ENCODE data around the gene RAG1.

DNA sequence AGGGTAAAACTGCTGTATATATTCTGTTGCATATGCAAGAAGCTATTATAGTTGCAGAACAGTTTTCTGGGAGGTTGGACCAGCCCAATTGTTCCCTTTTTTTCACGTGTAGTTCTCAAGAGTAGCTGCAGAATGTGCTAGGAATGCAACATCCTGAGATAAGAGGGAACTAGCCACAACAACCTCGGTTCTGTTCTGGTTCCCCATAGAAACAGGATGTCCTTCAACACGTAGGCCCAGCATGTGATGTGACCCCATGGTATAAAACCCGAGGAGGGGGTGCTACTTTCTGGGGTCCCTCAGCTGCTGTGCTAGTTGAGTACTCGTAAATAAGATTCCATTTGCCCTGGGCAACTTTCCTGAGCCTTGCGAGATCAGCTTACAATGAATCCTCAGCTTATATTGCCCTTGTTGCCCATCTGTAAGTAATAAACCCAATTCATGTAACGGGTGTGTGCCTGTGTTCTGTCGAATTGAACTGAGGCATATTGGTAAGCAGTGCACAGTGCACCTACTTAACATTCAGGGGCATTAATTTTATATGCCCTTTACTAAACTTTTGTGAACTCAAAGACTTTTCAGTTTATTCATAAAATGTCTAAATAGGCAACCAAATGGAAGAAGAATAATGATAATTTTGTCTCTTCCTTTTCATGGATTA, 34.7 kb upstream of the RAG1 start:
- TF ChIP-seq, protein P1, sequence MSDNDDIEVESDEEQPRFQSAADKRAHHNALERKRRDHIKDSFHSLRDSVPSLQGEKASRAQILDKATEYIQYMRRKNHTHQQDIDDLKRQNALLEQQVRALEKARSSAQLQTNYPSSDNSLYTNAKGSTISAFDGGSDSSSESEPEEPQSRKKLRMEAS (IDR thresholded peaks at IDR 0.05), result no peak
- TF ChIP-seq NFIC (IDR thresholded peaks at IDR 0.05) (no peak), EGR1 (IDR thresholded peaks at IDR 0.05) (no peak), CEBPB (IDR thresholded peaks at IDR 0.05) (no peak), TCF12 (IDR thresholded peaks at IDR 0.05; ENCODE audit: low read depth) (no peak), TAF1 (IDR thresholded peaks at IDR 0.05; ENCODE audit: low read depth) (no peak), EP300 (IDR thresholded peaks at IDR 0.05; ENCODE audit: borderline replicate concordance) (no peak), YY1 (IDR thresholded peaks at IDR 0.05; ENCODE audit: low read depth) (no peak)
- TF ChIP-seq, protein P2, sequence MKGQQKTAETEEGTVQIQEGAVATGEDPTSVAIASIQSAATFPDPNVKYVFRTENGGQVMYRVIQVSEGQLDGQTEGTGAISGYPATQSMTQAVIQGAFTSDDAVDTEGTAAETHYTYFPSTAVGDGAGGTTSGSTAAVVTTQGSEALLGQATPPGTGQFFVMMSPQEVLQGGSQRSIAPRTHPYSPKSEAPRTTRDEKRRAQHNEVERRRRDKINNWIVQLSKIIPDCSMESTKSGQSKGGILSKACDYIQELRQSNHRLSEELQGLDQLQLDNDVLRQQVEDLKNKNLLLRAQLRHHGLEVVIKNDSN (IDR thresholded peaks at IDR 0.05), result no peak
